SU-DHL-6 (cell line): ENCODE measurements around the gene CAMSAP1.

Experiments used
- H2AFZ ChIP-seq: fragments of 200-600 bp; sonication (generic); 2 replicates; pipeline ENCODE4 v1.6.1; 2014; ENCODE audit warnings: low read depth, mild to moderate bottlenecking, moderate library complexity, mixed read lengths, antibody characterized with exemption, low read length; ENCODE audit not compliant: severe bottlenecking
- H3F3A ChIP-seq: fragments of 200-600 bp; shearing (Covaris generic); 2 replicates; pipeline ENCODE4 v1.6.0; 2016; ENCODE audit warnings: antibody characterized with exemption, mild to moderate bottlenecking; ENCODE audit not compliant: insufficient read depth
- H3K27ac ChIP-seq: fragments of 200-600 bp; sonication (generic); 2 replicates; pipeline ENCODE4 v1.5.1; 2016; ENCODE audit warnings: low read depth, mild to moderate bottlenecking, low read length, moderate library complexity, mixed read lengths
- H3K27me3 ChIP-seq: fragments of 200-600 bp; sonication (generic), shearing (Covaris generic); 2 replicates; pipeline ENCODE4 v1.6.0; 2014; ENCODE audit warnings: mild to moderate bottlenecking, low read length
- H3K36me3 ChIP-seq: fragments of 200-600 bp; sonication (generic); 2 replicates; pipeline ENCODE4 v1.6.1; 2014; ENCODE audit warnings: mild to moderate bottlenecking, low read length, mixed read lengths
- H3K4me2 ChIP-seq: fragments of 300-600, 200-600 bp; shearing (Covaris generic), sonication (generic); 2 replicates; pipeline ENCODE4 v1.6.0; 2014; ENCODE audit warnings: low read length, low read depth, mild to moderate bottlenecking; ENCODE audit not compliant: poor library complexity, severe bottlenecking
- H3K4me3 ChIP-seq: fragments of 200-600 bp; sonication (generic); 2 replicates; pipeline ENCODE4 v1.5.1; 2014; ENCODE audit warnings: antibody characterized with exemption, low read length, mild to moderate bottlenecking, mixed read lengths; ENCODE audit not compliant: insufficient read depth, poor library complexity, severe bottlenecking
- H3K79me2 ChIP-seq: fragments of 200-600 bp; sonication (generic); 2 replicates; pipeline ENCODE4 v1.6.1; 2014; ENCODE audit warnings: mild to moderate bottlenecking, low read length, moderate library complexity; ENCODE audit not compliant: insufficient read depth
- H3K9ac ChIP-seq: fragments of 200-600 bp; sonication (generic); 2 replicates; pipeline ENCODE4 v1.7.0; 2014; ENCODE audit warnings: mild to moderate bottlenecking, low read length
- H3K9me2 ChIP-seq: fragments of 200-600 bp; sonication (generic); replicated peaks from 2 replicates; pipeline ENCODE4 v1.6.1; 2014; ENCODE audit warnings: low read length; ENCODE audit not compliant: insufficient read depth
- H3K9me3 ChIP-seq: fragments of 200-600 bp; sonication (generic); 2 replicates; pipeline ENCODE4 v1.6.1; 2014; ENCODE audit warnings: low read length, mixed read lengths; ENCODE audit not compliant: insufficient read depth
- H4K20me1 ChIP-seq: fragments of 200-600 bp; sonication (generic); 2 replicates; pipeline ENCODE4 v1.6.1; 2014; ENCODE audit warnings: low read depth, mild to moderate bottlenecking, antibody characterized with exemption, low read length, moderate library complexity, mixed read lengths
- CTCF ChIP-seq: fragments of 200-600 bp; sonication (generic); IDR thresholded peaks from one replicate; pipeline ENCODE4 v1.5.1; 2017; ENCODE audit warnings: antibody characterized with exemption, mild to moderate bottlenecking, low read length, moderate library complexity; ENCODE audit not compliant: insufficient read depth, poor library complexity, severe bottlenecking
- EZH2phosphoT487 ChIP-seq: fragments of 200-600 bp; sonication (generic), shearing (Covaris generic); conservative IDR thresholded peaks from 2 replicates; pipeline ENCODE4 v1.6.1; 2018; ENCODE audit warnings: mild to moderate bottlenecking, antibody characterized with exemption, low read length, moderate library complexity, mixed read lengths

Gene CAMSAP1

DNA sequence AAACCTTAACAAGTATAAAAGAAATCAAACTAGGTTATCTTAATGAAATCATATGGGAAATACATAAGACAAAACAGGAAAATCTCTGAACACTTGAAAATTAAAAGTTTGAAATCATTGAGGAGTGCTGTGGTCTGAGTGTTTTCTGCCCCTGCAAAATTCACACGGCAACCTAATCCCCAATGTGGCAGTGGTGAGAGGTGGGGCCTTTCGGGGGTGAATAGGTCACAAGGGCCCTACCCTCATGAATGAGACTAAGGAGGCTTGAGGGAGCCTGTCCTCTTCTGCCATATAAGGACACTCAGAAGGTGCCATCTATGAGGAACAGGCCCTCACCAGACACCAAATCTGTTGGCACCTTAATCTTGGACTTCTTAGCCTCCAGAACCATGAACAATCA is 10.7 kb downstream of the CAMSAP1 start:
- peaks cover 45% of the 10 kb centered on the region for H4K20me1 ChIP-seq
- no peak overlapping the region for H3K9ac ChIP-seq
- H3K27ac ChIP-seq, result no peak overlapping the region
- H3K27me3 ChIP-seq, result no peaks in the 10 kb centered on the region
- H3K9me3 ChIP-seq, result no peaks in the 10 kb centered on the region
- H3K4me3 ChIP-seq, result no peak overlapping the region
- TF ChIP-seq EZH2phosphoT487, result no peak
- no peak for TF ChIP-seq CTCF
- H3K79me2 ChIP-seq, result peaks cover 99% of the 10 kb centered on the region
- H3K36me3 ChIP-seq, result no peaks in the 10 kb centered on the region
- no peak overlapping the region for H3K4me2 ChIP-seq
- H3F3A ChIP-seq, result peaks cover 5% of the 10 kb centered on the region; the same call in 1 of the 2 replicates
- no peaks in the 10 kb centered on the region for H3K9me2 ChIP-seq
- no peak overlapping the region for H2AFZ ChIP-seq

DNA sequence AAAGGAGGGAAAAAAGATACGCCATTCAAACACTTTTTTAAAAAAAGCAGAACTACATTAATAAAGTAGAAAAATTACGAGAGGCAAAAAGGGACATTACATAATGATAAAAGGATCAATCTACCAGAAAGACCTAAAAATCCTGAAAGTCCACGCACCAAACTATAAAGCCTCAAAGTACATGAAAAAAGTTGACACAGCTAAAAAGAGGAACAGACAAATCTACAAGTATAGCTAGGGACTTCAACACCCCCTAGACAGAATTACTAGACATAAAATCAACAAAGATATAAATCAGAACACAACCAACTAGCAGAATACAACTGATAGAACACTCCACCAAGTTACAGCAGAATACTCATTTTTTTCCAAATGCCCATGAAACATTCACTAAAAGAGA is 11.1 kb downstream of the CAMSAP1 start:
- Histone ChIP-seq H3K79me2 (peaks cover 99% of the 10 kb centered on the region), H3K36me3 (no peaks in the 10 kb centered on the region), H3K4me3 (no peak overlapping the region), H4K20me1 (peaks cover 45% of the 10 kb centered on the region), H3K9me2 (no peaks in the 10 kb centered on the region), H3K9me3 (no peaks in the 10 kb centered on the region), H3F3A (peaks cover 5% of the 10 kb centered on the region; the same call in 1 of the 2 replicates), H3K27ac (no peak overlapping the region), H3K27me3 (no peaks in the 10 kb centered on the region), H3K9ac (no peak overlapping the region), H3K4me2 (no peak overlapping the region), H2AFZ (no peak overlapping the region)
- TF ChIP-seq EZH2phosphoT487, result no peak
- TF ChIP-seq CTCF, result no peak

- H3K4me2 ChIP-seq, result no peak overlapping the region
- no peaks in the 10 kb centered on the region for H3K9me2 ChIP-seq
- H3K36me3 ChIP-seq, result no peaks in the 10 kb centered on the region
- no peak overlapping the region for H3K9ac ChIP-seq
- H3K9me3 ChIP-seq, result no peaks in the 10 kb centered on the region
- H3K79me2 ChIP-seq, result peaks cover 99% of the 10 kb centered on the region
- no peak overlapping the region for H3K4me3 ChIP-seq
- peaks cover 5% of the 10 kb centered on the region; the same call in 1 of the 2 replicates for H3F3A ChIP-seq
- H4K20me1 ChIP-seq, result peaks cover 45% of the 10 kb centered on the region
- no peak overlapping the region for H3K27ac ChIP-seq
- H3K27me3 ChIP-seq, result no peaks in the 10 kb centered on the region
- TF ChIP-seq CTCF, result no peak
- TF ChIP-seq EZH2phosphoT487, result no peak
- no peak overlapping the region for H2AFZ ChIP-seq
Measured at GRCh38 chr9:135895202-135895848, 12.0 kb downstream of the CAMSAP1 start.
